Mucosa of stomach (tissue), 1 donor: ENCODE data around the gene TRNP1.
A peak's percentile ranks its signal among the peaks of the same experiment; 100 is the strongest.

Experiments used
- H3K27me3 ChIP-seq: one replicate; pipeline ENCODE4 v1.7.0; 2013; ENCODE audit warnings: mild to moderate bottlenecking, low read length; ENCODE audit not compliant: control insufficient read depth, insufficient read depth
- H3K36me3 ChIP-seq: one replicate; pipeline ENCODE4 v1.7.0; 2013; ENCODE audit warnings: low read length; ENCODE audit not compliant: control insufficient read depth, insufficient read depth
- H3K4me1 ChIP-seq: one replicate; pipeline ENCODE4 v1.7.0; 2013; ENCODE audit warnings: mild to moderate bottlenecking, low read length; ENCODE audit not compliant: control insufficient read depth, insufficient read depth
- H3K4me3 ChIP-seq: one replicate; pipeline ENCODE4 v1.7.0; 2013; ENCODE audit warnings: low read length
- H3K9ac ChIP-seq: one replicate; pipeline ENCODE4 v1.7.0; 2013; ENCODE audit warnings: mild to moderate bottlenecking, low read length, moderate library complexity
- H3K9me3 ChIP-seq: one replicate; pipeline ENCODE4 v1.7.0; 2013; ENCODE audit warnings: mild to moderate bottlenecking, low read length, moderate library complexity; ENCODE audit not compliant: control insufficient read depth
- donor health status: Pancreatic carcinoma.

TRNP1 gene

GRCh38 chr1:27026621-27027574 lies 33.4 kb downstream of the TRNP1 start:
- no peak overlapping the region for H3K9ac ChIP-seq
- no peaks in the 10 kb centered on the region for H3K9me3 ChIP-seq
- H3K4me3 ChIP-seq = no peak overlapping the region

GRCh38 chr1:27027575-27028250 lies 34.2 kb downstream of the TRNP1 start:
- Histone ChIP-seq H3K9me3 (no peaks in the 10 kb centered on the region), H3K36me3 (no peaks in the 10 kb centered on the region), H3K27me3 (no peaks in the 10 kb centered on the region), H3K4me1 (peaks cover 28% of the 10 kb centered on the region), H3K4me3 (no peak overlapping the region), H3K9ac (no peak overlapping the region)

More at GRCh38 chr1:27026621-27027574, 33.4 kb downstream of the TRNP1 start:
- Histone ChIP-seq H3K36me3 (no peaks in the 10 kb centered on the region), H3K4me1 (peaks cover 21% of the 10 kb centered on the region), H3K27me3 (no peaks in the 10 kb centered on the region)

GRCh38 chr1:27029517-27029916 lies 36.0 kb downstream of the TRNP1 start:
- H3K4me3 ChIP-seq = no peak overlapping the region
- peaks cover 40% of the 10 kb centered on the region for H3K4me1 ChIP-seq
- H3K9ac ChIP-seq = no peak overlapping the region
- no peaks in the 10 kb centered on the region for H3K36me3 ChIP-seq
- H3K27me3 ChIP-seq = no peaks in the 10 kb centered on the region
- no peaks in the 10 kb centered on the region for H3K9me3 ChIP-seq

- H3K4me1 ChIP-seq = peaks cover 40% of the 10 kb centered on the region
- no peaks in the 10 kb centered on the region for H3K9me3 ChIP-seq
- H3K36me3 ChIP-seq = no peaks in the 10 kb centered on the region
- no peaks in the 10 kb centered on the region for H3K27me3 ChIP-seq
- peak overlapping the region; percentile 36 for H3K4me3 ChIP-seq
- H3K9ac ChIP-seq = peak overlapping the region; percentile 72
Measured at GRCh38 chr1:27031235-27032118, 38.0 kb downstream of the TRNP1 start.

- Histone ChIP-seq H3K9ac (peak overlapping the region; percentile 72), H3K27me3 (no peaks in the 10 kb centered on the region), H3K4me3 (peak overlapping the region; percentile 36), H3K36me3 (no peaks in the 10 kb centered on the region), H3K4me1 (peaks cover 36% of the 10 kb centered on the region), H3K9me3 (no peaks in the 10 kb centered on the region)
Measured at GRCh38 chr1:27032119-27032461, 38.6 kb downstream of the TRNP1 start.

DNA sequence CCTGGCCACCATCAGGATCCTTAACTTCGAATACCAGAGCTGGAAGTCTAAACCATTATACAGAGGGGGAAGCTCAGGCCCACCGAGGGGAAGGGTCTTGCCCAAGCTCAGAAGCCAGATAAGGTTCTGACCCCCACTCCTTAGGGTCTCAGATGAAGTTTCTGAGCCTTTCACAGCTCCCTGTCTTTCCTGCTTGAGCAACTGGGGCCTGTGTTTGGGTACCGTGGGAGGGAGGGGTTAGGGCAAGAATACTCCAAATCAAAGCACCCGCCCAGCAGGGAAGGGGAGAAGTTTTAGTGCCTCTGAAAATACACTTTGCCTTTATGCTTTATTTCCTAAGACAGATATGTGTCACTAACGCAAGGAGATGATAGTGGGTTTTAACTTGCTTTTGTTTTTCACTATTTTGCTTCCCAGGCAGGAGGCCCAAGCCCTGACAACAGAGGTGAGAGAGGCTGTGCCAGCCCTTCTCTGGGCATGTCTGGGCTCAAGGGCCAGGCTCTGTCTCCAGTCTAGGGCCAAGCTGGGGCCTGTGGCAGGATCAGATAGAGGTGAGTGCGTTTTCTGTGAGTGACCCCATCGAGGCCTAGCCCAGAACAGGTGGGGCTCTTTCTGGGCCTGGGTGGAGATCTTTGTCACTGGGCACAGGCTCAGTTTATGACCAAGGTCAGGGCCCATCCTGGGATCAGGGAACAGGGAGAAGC lies 39.7 kb downstream of the TRNP1 start:
- Histone ChIP-seq H3K4me1 (peaks cover 28% of the 10 kb centered on the region), H3K4me3 (no peak overlapping the region), H3K9me3 (no peaks in the 10 kb centered on the region), H3K9ac (no peak overlapping the region), H3K27me3 (no peaks in the 10 kb centered on the region), H3K36me3 (no peaks in the 10 kb centered on the region)

DNA sequence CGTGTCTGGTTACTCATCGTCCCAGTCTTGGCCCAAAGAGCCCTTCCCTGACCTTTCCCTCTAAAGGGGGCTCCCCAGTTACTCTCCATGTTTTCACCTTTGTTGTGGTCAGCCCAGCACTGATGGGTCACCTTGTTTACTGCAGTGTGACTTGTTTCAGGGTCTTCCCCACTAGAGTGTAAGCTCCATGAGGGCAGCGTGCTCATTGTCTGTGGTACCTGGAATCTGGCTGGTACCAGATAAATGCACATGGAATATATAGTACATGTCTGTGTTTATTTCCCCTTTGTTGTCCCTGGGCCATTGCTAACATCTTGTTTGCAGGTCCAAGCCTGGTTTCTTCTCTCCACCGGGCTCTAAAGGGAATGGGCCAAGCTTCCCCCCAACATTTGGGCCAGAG lies 41.9 kb downstream of the TRNP1 start:
- no peaks in the 10 kb centered on the region for H3K36me3 ChIP-seq
- H3K27me3 ChIP-seq = no peaks in the 10 kb centered on the region
- H3K9me3 ChIP-seq = no peaks in the 10 kb centered on the region
- H3K4me3 ChIP-seq = no peak overlapping the region
- H3K9ac ChIP-seq = no peak overlapping the region
- peaks cover 28% of the 10 kb centered on the region for H3K4me1 ChIP-seq

DNA sequence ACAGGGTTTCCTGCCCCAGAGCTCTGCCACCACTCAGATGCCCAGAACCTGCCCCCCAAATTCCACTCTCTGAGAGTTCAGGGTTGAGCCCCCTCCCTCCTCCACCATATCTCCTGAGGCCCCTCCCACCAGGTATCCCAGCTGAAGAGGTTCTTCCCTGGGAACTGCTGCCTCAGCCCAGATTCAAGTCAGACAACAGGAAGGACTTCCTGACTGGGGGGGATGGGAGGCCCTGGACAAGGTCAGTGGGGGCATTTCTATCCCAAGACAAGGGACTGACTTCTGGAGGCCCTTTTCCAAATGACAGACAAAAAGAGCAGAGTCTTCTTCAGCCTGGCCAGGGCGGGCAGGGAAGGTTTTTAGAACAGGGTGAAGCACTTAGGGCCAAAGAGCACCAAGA lies 43.2 kb downstream of the TRNP1 start:
- Histone ChIP-seq H3K4me1 (peaks cover 21% of the 10 kb centered on the region), H3K36me3 (no peaks in the 10 kb centered on the region), H3K27me3 (no peaks in the 10 kb centered on the region), H3K9me3 (no peaks in the 10 kb centered on the region), H3K4me3 (no peak overlapping the region), H3K9ac (no peak overlapping the region)

DNA sequence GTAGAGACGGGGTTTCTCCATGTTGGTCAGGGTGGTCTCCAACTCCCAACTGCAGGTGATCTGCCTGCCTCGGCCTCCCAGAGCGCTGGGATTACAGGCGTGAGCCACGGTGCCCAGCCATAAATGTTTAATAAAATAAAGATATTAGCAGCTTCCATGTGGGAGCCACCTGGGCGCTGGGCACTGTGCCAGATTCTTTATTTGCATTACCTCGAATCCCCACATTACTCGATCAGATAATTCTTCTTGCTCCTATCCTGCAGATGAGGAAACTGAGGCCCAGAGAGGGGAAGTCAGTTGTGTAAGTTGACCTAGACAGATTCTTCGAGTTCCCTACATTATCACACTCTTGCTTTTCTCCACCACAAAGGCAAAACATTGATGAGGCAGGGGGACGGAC lies 44.0 kb downstream of the TRNP1 start:
- Histone ChIP-seq H3K4me3 (no peak overlapping the region), H3K27me3 (no peaks in the 10 kb centered on the region), H3K4me1 (peaks cover 13% of the 10 kb centered on the region)

GRCh38 chr1:27038020-27038419 lies 44.5 kb downstream of the TRNP1 start:
- H3K9ac ChIP-seq = no peak overlapping the region
- H3K36me3 ChIP-seq = no peaks in the 10 kb centered on the region
- H3K4me1 ChIP-seq = peaks cover 8% of the 10 kb centered on the region
- no peaks in the 10 kb centered on the region for H3K27me3 ChIP-seq
- no peak overlapping the region for H3K4me3 ChIP-seq
- no peaks in the 10 kb centered on the region for H3K9me3 ChIP-seq

More for the DNA sequence above, 44.0 kb downstream of the TRNP1 start:
- Histone ChIP-seq H3K9me3 (no peaks in the 10 kb centered on the region), H3K9ac (no peak overlapping the region), H3K36me3 (no peaks in the 10 kb centered on the region)

DNA sequence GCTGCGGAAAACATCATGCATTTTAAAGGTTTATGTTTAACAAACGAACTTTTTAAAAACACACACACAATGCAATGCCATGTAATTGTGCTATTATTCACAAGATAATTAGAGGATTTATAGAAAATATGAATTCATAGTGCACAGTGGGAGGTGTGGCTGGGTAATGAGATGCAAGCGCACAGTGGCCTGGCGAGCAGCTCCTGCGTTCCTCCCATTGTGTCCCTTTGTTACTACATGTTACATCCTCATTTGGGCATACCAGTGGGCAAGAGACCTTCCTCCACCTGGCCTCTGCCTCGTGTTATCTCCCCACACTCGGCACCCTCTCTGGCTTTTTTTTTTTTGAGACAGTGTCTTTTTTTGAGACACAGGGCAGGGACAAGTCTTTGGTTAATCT lies 49.2 kb downstream of the TRNP1 start:
- Histone ChIP-seq H3K4me1 (peaks cover 10% of the 10 kb centered on the region), H3K4me3 (no peak overlapping the region)

More for the DNA sequence above, 49.2 kb downstream of the TRNP1 start:
- H3K27me3 ChIP-seq = no peaks in the 10 kb centered on the region
- no peaks in the 10 kb centered on the region for H3K9me3 ChIP-seq
- H3K9ac ChIP-seq = no peak overlapping the region
- no peaks in the 10 kb centered on the region for H3K36me3 ChIP-seq
